ENCODE measurements around the gene NDUFAF3. TPM values are rescaled to one million over a fixed set of nuclear protein-coding genes. Genes with fewer than 3 reads are reported as not detected.
A peak's percentile ranks its signal among the peaks of the same experiment; 100 is the strongest.

The NDUFAF3 gene
- total and polyA plus RNA-seq, 10 of the 15 experiments (the other 5 are each of a cell fraction or from before 2014, with no cell fraction given): 25.4 to 228 (median 63.9) TPM

DNA sequence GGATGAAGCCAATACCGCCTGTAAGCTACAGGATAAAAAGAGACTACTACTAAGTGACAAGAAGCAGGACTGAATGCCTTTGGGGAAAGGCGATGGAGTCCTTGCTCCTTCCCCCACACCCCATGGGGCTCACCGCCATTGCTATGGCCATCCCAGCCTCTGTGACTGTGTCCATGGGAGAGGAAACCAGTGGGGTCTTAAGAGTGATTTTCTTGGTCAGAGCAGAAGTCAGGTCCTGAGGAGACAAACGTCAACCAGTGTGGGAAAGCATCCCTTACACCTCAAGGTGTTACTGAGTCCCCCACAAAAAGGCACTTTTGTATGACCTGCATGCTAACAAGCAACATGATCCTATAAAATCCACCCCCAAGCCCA, 6.4 kb downstream of the NDUFAF3 start:
- Histone ChIP-seq H3K9ac (ENCODE audit: control insufficient read depth, insufficient read depth, low read length) (peak overlapping the region; percentile 90), H2AFZ (ENCODE audit: control insufficient read depth, low read depth, low read length) (no peak overlapping the region), H3K4me1 (ENCODE audit: control insufficient read depth, insufficient read depth, low read length) (peaks cover 13% of the 10 kb centered on the region), H4K20me1 (ENCODE audit: control insufficient read depth, insufficient read depth) (no peaks in the 10 kb centered on the region), H3K27me3 (replicated peaks in 1 of 2; ENCODE audit: control insufficient read depth in 2 of 2, insufficient read depth in 2 of 2, low read length in 1 of 2) (no peaks in the 10 kb centered on the region), H3K27ac (ENCODE audit: control insufficient read depth, insufficient read depth) (no peak overlapping the region), H3K79me2 (ENCODE audit: control insufficient read depth, insufficient read depth, low read length) (peaks cover 35% of the 10 kb centered on the region), H3K9me3 (replicated peaks; ENCODE audit: control insufficient read depth, insufficient read depth, low read length) (no peaks in the 10 kb centered on the region), H3K4me3 (peak overlapping the region; percentile 79), H3K4me2 (ENCODE audit: control insufficient read depth, insufficient read depth) (peak overlapping the region; percentile 65), H3K36me3 (ENCODE audit: control insufficient read depth in 2 of 2, insufficient read depth in 2 of 2, low read length in 1 of 2) (peaks cover 37 to 43% of the 10 kb centered on the region in 2 experiments)
- no peak for FAIRE-seq
- intact Hi-C loops (cut with micrococcal nuclease; ENCODE audit: unreplicated experiment): loop anchor here (2.0 to 10.0 kb wide), 3 partner anchors 67 to 647 kb away; partner anchors contain the start of genes APEH, QRICH1 and USP4
- in situ Hi-C loops (cut with MboI): no loop called here
- DNase-seq (ENCODE audit: low read depth, low spot score): no peak
- WGBS (ENCODE audit: insufficient coverage, insufficient replicate concordance, low lambda C conversion rate, missing lambda C conversion rate): 51% methylated on average over 4 of the region's 4 CpGs
- SMC1A ChIA-PET (ENCODE audit: uncharacterized antibody, unreplicated experiment): interaction anchor here (1.1 to 1.5 kb wide), 2 partner anchors 11 to 40 kb away, joined by 3 to 4 read pairs; no protein-coding TSS in a partner anchor
- no peak for ATAC-seq
- RAD21 ChIA-PET (ENCODE audit: unreplicated experiment): interaction anchor here (1.1 to 2.3 kb wide), 4 partner anchors 9 to 40 kb away, joined by 3 to 32 read pairs (median 9); partner anchors contain the start of genes DALRD3, P4HTM and WDR6
- CTCF ChIA-PET: interaction anchor here (1.1 to 2.3 kb wide), 5 partner anchors 8 to 76 kb away, joined by 3 to 45 read pairs (median 4); partner anchors contain the start of genes P4HTM and QRICH1
- POLR2A ChIA-PET: interaction anchor here (1.1 to 2.3 kb wide), 6 partner anchors 9 to 66 kb away, joined by 3 to 27 read pairs (median 10); partner anchors contain the start of genes DALRD3, P4HTM, QRICH1 and WDR6
- BruUV-seq (replicated peaks): no TSS peak
- TF ChIP-seq SMAD1 (IDR thresholded peaks at IDR 0.05; ENCODE audit: low read depth, partially characterized antibody): no peak
- no peak for TF ChIP-seq TCF3 (IDR thresholded peaks at IDR 0.05; ENCODE audit: borderline replicate concordance, insufficient read depth, low read depth, low read length)
- TF ChIP-seq, protein P1, sequence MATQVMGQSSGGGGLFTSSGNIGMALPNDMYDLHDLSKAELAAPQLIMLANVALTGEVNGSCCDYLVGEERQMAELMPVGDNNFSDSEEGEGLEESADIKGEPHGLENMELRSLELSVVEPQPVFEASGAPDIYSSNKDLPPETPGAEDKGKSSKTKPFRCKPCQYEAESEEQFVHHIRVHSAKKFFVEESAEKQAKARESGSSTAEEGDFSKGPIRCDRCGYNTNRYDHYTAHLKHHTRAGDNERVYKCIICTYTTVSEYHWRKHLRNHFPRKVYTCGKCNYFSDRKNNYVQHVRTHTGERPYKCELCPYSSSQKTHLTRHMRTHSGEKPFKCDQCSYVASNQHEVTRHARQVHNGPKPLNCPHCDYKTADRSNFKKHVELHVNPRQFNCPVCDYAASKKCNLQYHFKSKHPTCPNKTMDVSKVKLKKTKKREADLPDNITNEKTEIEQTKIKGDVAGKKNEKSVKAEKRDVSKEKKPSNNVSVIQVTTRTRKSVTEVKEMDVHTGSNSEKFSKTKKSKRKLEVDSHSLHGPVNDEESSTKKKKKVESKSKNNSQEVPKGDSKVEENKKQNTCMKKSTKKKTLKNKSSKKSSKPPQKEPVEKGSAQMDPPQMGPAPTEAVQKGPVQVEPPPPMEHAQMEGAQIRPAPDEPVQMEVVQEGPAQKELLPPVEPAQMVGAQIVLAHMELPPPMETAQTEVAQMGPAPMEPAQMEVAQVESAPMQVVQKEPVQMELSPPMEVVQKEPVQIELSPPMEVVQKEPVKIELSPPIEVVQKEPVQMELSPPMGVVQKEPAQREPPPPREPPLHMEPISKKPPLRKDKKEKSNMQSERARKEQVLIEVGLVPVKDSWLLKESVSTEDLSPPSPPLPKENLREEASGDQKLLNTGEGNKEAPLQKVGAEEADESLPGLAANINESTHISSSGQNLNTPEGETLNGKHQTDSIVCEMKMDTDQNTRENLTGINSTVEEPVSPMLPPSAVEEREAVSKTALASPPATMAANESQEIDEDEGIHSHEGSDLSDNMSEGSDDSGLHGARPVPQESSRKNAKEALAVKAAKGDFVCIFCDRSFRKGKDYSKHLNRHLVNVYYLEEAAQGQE (IDR thresholded peaks at IDR 0.05; ENCODE audit: low read depth, low read length): no peak
- no peak for TF ChIP-seq HCFC1 (IDR thresholded peaks at IDR 0.05; ENCODE audit: low read length)
- TF ChIP-seq MYC (IDR thresholded peaks at IDR 0.05; ENCODE audit: insufficient read depth, insufficient read length, insufficient replicate concordance, low read length, severe bottlenecking): no peak
- TF ChIP-seq PAX5 (IDR thresholded peaks at IDR 0.05; ENCODE audit: borderline replicate concordance, low read depth, low read length): no peak
- no peak for TF ChIP-seq ZZZ3 (IDR thresholded peaks at IDR 0.05; ENCODE audit: control insufficient read depth, insufficient read length, low read depth)
- TF ChIP-seq, protein P2, sequence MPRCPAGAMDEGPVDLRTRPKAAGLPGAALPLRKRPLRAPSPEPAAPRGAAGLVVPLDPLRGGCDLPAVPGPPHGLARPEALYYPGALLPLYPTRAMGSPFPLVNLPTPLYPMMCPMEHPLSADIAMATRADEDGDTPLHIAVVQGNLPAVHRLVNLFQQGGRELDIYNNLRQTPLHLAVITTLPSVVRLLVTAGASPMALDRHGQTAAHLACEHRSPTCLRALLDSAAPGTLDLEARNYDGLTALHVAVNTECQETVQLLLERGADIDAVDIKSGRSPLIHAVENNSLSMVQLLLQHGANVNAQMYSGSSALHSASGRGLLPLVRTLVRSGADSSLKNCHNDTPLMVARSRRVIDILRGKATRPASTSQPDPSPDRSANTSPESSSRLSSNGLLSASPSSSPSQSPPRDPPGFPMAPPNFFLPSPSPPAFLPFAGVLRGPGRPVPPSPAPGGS (IDR thresholded peaks at IDR 0.05; ENCODE audit: borderline replicate concordance, insufficient read depth, low read depth, low read length, poor library complexity, severe bottlenecking): no peak
- no peak for TF ChIP-seq FOXK2 (IDR thresholded peaks at IDR 0.05)
- TF ChIP-seq HDAC6 (IDR thresholded peaks at IDR 0.05; ENCODE audit: unreplicated experiment): no peak
- no peak for TF ChIP-seq TCF7 (IDR thresholded peaks at IDR 0.05; ENCODE audit: borderline replicate concordance)
- no peak for TF ChIP-seq SUZ12 (IDR thresholded peaks at IDR 0.05; ENCODE audit: unreplicated experiment)
- no peak for TF ChIP-seq IKZF1 (conservative IDR thresholded peaks at IDR 0.05)
- no peak for TF ChIP-seq TAF1 (IDR thresholded peaks at IDR 0.05; ENCODE audit: borderline replicate concordance, low read depth, low read length)
- TF ChIP-seq, protein P3, sequence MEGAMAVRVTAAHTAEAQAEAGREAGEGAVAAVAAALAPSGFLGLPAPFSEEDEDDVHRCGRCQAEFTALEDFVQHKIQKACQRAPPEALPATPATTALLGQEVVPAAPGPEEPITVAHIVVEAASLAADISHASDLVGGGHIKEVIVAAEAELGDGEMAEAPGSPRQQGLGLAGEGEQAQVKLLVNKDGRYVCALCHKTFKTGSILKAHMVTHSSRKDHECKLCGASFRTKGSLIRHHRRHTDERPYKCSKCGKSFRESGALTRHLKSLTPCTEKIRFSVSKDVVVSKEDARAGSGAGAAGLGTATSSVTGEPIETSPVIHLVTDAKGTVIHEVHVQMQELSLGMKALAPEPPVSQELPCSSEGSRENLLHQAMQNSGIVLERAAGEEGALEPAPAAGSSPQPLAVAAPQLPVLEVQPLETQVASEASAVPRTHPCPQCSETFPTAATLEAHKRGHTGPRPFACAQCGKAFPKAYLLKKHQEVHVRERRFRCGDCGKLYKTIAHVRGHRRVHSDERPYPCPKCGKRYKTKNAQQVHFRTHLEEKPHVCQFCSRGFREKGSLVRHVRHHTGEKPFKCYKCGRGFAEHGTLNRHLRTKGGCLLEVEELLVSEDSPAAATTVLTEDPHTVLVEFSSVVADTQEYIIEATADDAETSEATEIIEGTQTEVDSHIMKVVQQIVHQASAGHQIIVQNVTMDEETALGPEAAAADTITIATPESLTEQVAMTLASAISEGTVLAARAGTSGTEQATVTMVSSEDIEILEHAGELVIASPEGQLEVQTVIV (IDR thresholded peaks at IDR 0.05; ENCODE audit: borderline replicate concordance, partially characterized antibody): no peak

Measured in GM12878 (cell line).